Prostate gland (tissue), 2 donors: ENCODE data around the gene RASA1. TPM values are rescaled to one million over a fixed set of nuclear protein-coding genes. Genes with fewer than 3 reads are reported as not detected.

ENCODE experiments used
- DNase-seq: peaks from one replicate; pipeline ENCODE4 v3.0.0-alpha.2; 2019; ENCODE audit warnings: low spot score
- H3K27ac ChIP-seq, 2 donors: fragments of 200-600 bp; sonication (generic); 2 replicates each; pipeline ENCODE4 v1.5.1; 2017 to 2019
- H3K27me3 ChIP-seq: fragments of 200-600 bp; sonication (generic); replicated peaks from 2 replicates; pipeline ENCODE4 v1.5.1; 2019; ENCODE audit not compliant: insufficient read depth
- H3K36me3 ChIP-seq, 2 donors: fragments of 200-600 bp; sonication (generic); 1 replicate in 1 of 2; 2 replicates in 1 of 2; pipeline versions ENCODE4 v1.5.1 to v1.8.1; 2017 to 2019
- H3K4me1 ChIP-seq: fragments of 200-600 bp; sonication (generic); replicated peaks from 2 replicates; pipeline ENCODE4 v1.5.1; 2019
- H3K4me3 ChIP-seq, 2 donors: fragments of 200-600 bp; sonication (generic); 2 replicates each; pipeline ENCODE4 v1.5.1; 2017 to 2019
- H3K9me3 ChIP-seq: fragments of 200-600 bp; sonication (generic); 2 replicates; pipeline ENCODE4 v1.5.1; 2017
- CTCF ChIP-seq, 4 experiments: fragments of 200-600 bp in 2 of 4; fragments of 450-650 bp in 2 of 4; sonication (generic) in 2 of 4; IDR thresholded peaks; 1 replicate in 3 of 4; 2 replicates in 1 of 4; pipeline ENCODE4 v1.5.1; 2016 to 2019; ENCODE audit warnings: antibody characterized with exemption in 4 of 4, mild to moderate bottlenecking in 2 of 4, moderate library complexity in 2 of 4
- POLR2A ChIP-seq: fragments of 450-650 bp; IDR thresholded peaks from one replicate; pipeline ENCODE4 v1.6.1; 2016; ENCODE audit warnings: antibody characterized with exemption, mild to moderate bottlenecking
- POLR2AphosphoS5 ChIP-seq: sonication (generic); formaldehyde crosslinking; IDR thresholded peaks from one replicate; pipeline ENCODE4 v1.6.1; 2017; ENCODE audit warnings: antibody characterized with exemption
- whole genome bisulfite sequencing: methylation state at CpG from one replicate; pipeline ENCODE4 v1.1.5; 2018; 5-methylcytosine and 5-hydroxymethylcytosine counted together
- intact Hi-C: fragments of 100-400 bp; cut with DNase I; formaldehyde crosslinking; loops from one replicate; pipeline ENCODE4 v1.14.2; 2022
- total RNA-seq, 2 donors: library from RNA; depleted of rRNA; stranded (reverse); fragments of >200 nt; gene quantifications; one replicate each; pipeline ENCODE4 v1.1.0, GENCODE V29; 2016

The RASA1 gene
- total RNA-seq, 2 donors from 2014 or later, result 22.2 to 36.8 TPM

GRCh38 chr5:87412630-87413342, 145.1 kb downstream of the RASA1 start, which contains the start of gene CCNH:
CCNH (minus strand) TSS chr5:87412930; CDS start chr5:87412794, 136 bp downstream.
- intact Hi-C loops, result loop anchor here (5.0 kb wide), 1 partner anchor 145 kb away; the partner anchor contains the start of gene RASA1
- under 1% methylated on average over 41 of the region's 46 CpGs for WGBS
- no peaks in the 10 kb centered on the region for H3K36me3 ChIP-seq
- H3K27me3 ChIP-seq, result no peaks in the 10 kb centered on the region
- peak; percentile 99 for TF ChIP-seq POLR2AphosphoS5
- TF ChIP-seq CTCF (IDR thresholded peaks at IDR 0.05), result peak in 2 of 4 experiments; percentile 22 to 36
- TF ChIP-seq POLR2A, result peak; percentile 87
- H3K27ac ChIP-seq, result peak within 1 kb of the TSS; percentile 90 to 97
- peak within 1 kb of the TSS; percentile 58 to 77 for H3K4me3 ChIP-seq
- DNase-seq, result peak; percentile 99
- H3K9me3 ChIP-seq, result no peaks in the 10 kb centered on the region
- H3K4me1 ChIP-seq, result no peaks in the 10 kb centered on the region

GRCh38 chr5:87413343-87413645, 145.6 kb downstream of the RASA1 start:
- Histone ChIP-seq H3K27ac (peak overlapping the region; percentile 90 to 97), H3K9me3 (no peaks in the 10 kb centered on the region), H3K4me1 (no peaks in the 10 kb centered on the region), H3K36me3 (no peaks in the 10 kb centered on the region), H3K27me3 (no peaks in the 10 kb centered on the region), H3K4me3 (peak overlapping the region; percentile 58 to 77)
- 44% methylated on average over 3 of the region's 3 CpGs for WGBS
- TF ChIP-seq CTCF (IDR thresholded peaks at IDR 0.05) (no peak), POLR2AphosphoS5 (no peak), POLR2A (no peak)
- DNase-seq, result no peak
- intact Hi-C loops, result loop anchor here (5.0 kb wide), 1 partner anchor 146 kb away; the partner anchor contains the start of gene RASA1

GRCh38 chr5:87418506-87418905, 150.8 kb downstream of the RASA1 start:
- TF ChIP-seq CTCF (IDR thresholded peaks at IDR 0.05) (no peak), POLR2AphosphoS5 (no peak), POLR2A (no peak)
- no peak overlapping the region for H3K4me3 ChIP-seq
- no peaks in the 10 kb centered on the region for H3K27me3 ChIP-seq
- H3K4me1 ChIP-seq, result no peaks in the 10 kb centered on the region
- no peak overlapping the region for H3K27ac ChIP-seq
- no peaks in the 10 kb centered on the region for H3K36me3 ChIP-seq
- intact Hi-C loops, result no loop called here
- no peaks in the 10 kb centered on the region for H3K9me3 ChIP-seq
- DNase-seq, result no peak

- Histone ChIP-seq H3K4me3 (no peak overlapping the region), H3K9me3 (no peaks in the 10 kb centered on the region), H3K4me1 (no peaks in the 10 kb centered on the region), H3K36me3 (no peaks in the 10 kb centered on the region), H3K27me3 (no peaks in the 10 kb centered on the region), H3K27ac (no peak overlapping the region)
- TF ChIP-seq CTCF (IDR thresholded peaks at IDR 0.05), result no peak
- TF ChIP-seq POLR2A, result no peak
- TF ChIP-seq POLR2AphosphoS5, result no peak
- DNase-seq, result no peak
- intact Hi-C loops, result no loop called here
These were observed 153.6 kb downstream of the RASA1 start for GRCh38 chr5:87421307-87421706.

- DNase-seq, result no peak
- Histone ChIP-seq H3K27ac (no peak overlapping the region), H3K9me3 (no peaks in the 10 kb centered on the region), H3K27me3 (no peaks in the 10 kb centered on the region), H3K4me1 (no peaks in the 10 kb centered on the region), H3K4me3 (no peak overlapping the region), H3K36me3 (no peaks in the 10 kb centered on the region)
- intact Hi-C loops, result no loop called here
- 77% methylated on average over 1 of the region's 1 CpG for WGBS
- TF ChIP-seq CTCF (IDR thresholded peaks at IDR 0.05), result no peak
- TF ChIP-seq POLR2A, result no peak
- no peak for TF ChIP-seq POLR2AphosphoS5
These were observed 156.1 kb downstream of the RASA1 start for GRCh38 chr5:87423755-87424154.
